Activated T-helper 17 cell treated with anti-CD3 and anti-CD28 coated beads, Interleukin-2, amount 50 U/mL, for 72 hours (primary cell): ENCODE data around the gene PLAAT2. TPM values are rescaled to one million over a fixed set of nuclear protein-coding genes. Genes with fewer than 3 reads are reported as not detected.
"Not testable (repeated sequence)": the region's sequence is repeated elsewhere in the genome, so short reads cannot be mapped to it uniquely, and the experiment has no call there.

Experiments used
- ATAC-seq: fragments of 150-1000 bp; cut with Tn5 transposase; replicated peaks from 2 replicates; pipeline ENCODE4 v1.10.0; 2021; ENCODE audit warnings: mild to moderate bottlenecking, moderate library complexity
- H3K27ac Mint-ChIP-seq: one replicate; pipeline ENCODE4 v1.8.0; 2022; ENCODE audit warnings: mixed read lengths
- H3K27me3 Mint-ChIP-seq: one replicate; pipeline ENCODE4 v1.8.0; 2022; ENCODE audit warnings: mixed read lengths
- H3K36me3 Mint-ChIP-seq: one replicate; pipeline ENCODE4 v1.8.0; 2022; ENCODE audit warnings: low read depth, mild to moderate bottlenecking, mixed read lengths
- H3K4me1 Mint-ChIP-seq: one replicate; pipeline ENCODE4 v1.8.0; 2022; ENCODE audit warnings: mixed read lengths
- H3K4me3 Mint-ChIP-seq: one replicate; pipeline ENCODE4 v1.8.0; 2022; ENCODE audit warnings: mild to moderate bottlenecking, mixed read lengths
- H3K9me3 Mint-ChIP-seq: one replicate; pipeline ENCODE4 v1.8.0; 2022; ENCODE audit warnings: mixed read lengths
- total RNA-seq, 2 donors: library from RNA; stranded (reverse); gene quantifications; one replicate each; pipeline ENCODE4 v1.2.3, GENCODE V29; 2022

Gene PLAAT2
- total RNA-seq, 2 donors from 2014 or later: not detected

DNA sequence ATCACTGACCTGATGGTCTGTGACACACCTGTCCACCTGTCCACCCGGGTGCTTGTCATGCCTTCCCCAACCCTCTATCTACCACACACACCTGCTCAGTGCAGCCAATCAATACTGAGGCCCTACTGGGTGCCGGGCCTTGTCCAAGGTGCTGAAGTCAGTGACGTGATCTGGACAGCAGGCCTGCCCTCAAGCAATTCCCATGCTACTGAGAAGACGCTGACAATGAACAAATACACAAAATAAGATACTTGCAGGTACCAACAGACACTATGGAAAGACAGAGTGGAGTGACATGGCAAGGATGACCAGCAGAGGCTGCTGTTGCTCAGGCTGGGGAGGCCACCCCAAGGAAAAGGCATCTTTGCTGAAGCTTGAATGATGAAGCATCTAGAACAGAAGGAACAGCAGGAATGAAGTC, 29.8 kb upstream of the PLAAT2 start:
- no peak for ATAC-seq
- H3K4me1 Mint-ChIP-seq: no peaks in the 10 kb centered on the region
- no peak overlapping the region for H3K27ac Mint-ChIP-seq
- no peaks in the 10 kb centered on the region for H3K36me3 Mint-ChIP-seq
- H3K4me3 Mint-ChIP-seq: no peak overlapping the region
- no peaks in the 10 kb centered on the region for H3K9me3 Mint-ChIP-seq
- no peaks in the 10 kb centered on the region for H3K27me3 Mint-ChIP-seq

DNA sequence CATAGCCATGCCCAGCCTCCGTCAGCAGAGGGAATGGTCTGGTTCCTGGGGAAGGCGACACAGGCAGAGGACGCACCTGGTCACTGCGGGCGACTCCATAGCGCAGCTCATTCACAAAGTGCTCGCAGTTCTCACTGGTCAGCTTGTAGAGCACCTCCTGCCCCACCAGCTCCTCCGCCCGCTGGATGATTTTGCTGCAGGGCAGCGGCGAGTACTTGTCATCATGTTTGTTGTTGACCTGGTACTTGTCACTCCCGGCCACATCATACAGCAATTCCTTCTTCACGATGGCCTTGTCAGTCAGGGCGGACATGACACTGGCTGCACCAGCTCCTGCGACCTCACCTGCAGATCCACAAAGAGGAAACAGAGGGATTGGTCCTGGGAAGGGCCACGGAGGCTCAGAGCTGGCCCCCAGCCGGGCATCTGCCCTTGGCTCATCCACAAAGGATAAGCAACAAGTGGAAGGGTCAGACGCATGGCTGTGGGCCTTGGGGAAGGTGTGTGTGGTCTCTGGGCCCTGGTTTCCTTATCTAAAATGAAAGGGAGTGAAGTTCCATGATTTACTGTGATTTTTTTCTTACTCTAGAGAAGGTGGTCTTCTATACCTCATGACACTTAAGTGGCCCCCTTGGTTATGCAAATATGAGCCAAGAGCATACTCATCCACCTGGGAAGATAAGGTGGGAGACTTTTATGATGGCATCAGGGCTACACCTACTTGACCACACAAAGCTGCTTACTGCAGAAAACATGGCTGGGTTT, 27.0 kb upstream of the PLAAT2 start:
- Mint-ChIP-seq H3K27me3 (no peaks in the 10 kb centered on the region), H3K27ac (no peak overlapping the region), H3K9me3 (no peaks in the 10 kb centered on the region), H3K4me3 (no peak overlapping the region), H3K36me3 (no peaks in the 10 kb centered on the region), H3K4me1 (no peaks in the 10 kb centered on the region)
- no peak for ATAC-seq

DNA sequence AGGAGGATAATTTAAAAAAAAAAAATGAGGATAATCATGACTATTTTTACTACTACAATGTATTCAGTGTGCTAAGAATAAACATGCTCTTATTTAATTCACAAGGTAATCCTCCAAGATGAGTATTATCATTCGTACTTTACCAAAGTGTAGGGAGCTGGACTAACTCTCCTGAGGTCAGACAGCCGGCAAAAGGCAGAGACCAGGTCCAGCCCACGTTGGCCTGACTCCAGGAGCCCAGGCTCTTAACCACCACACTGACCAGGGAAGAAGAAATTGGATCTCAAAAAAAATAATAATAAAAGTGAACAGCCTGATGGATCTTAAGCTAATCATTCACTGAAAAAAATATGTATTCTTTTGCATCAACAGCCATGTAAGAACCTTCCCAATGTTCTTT, 25.8 kb upstream of the PLAAT2 start:
- H3K4me3 Mint-ChIP-seq: no peak overlapping the region
- no peaks in the 10 kb centered on the region for H3K27me3 Mint-ChIP-seq
- H3K9me3 Mint-ChIP-seq: no peaks in the 10 kb centered on the region
- no peaks in the 10 kb centered on the region for H3K4me1 Mint-ChIP-seq
- H3K36me3 Mint-ChIP-seq: no peaks in the 10 kb centered on the region
- no peak overlapping the region for H3K27ac Mint-ChIP-seq
- no peak for ATAC-seq

DNA sequence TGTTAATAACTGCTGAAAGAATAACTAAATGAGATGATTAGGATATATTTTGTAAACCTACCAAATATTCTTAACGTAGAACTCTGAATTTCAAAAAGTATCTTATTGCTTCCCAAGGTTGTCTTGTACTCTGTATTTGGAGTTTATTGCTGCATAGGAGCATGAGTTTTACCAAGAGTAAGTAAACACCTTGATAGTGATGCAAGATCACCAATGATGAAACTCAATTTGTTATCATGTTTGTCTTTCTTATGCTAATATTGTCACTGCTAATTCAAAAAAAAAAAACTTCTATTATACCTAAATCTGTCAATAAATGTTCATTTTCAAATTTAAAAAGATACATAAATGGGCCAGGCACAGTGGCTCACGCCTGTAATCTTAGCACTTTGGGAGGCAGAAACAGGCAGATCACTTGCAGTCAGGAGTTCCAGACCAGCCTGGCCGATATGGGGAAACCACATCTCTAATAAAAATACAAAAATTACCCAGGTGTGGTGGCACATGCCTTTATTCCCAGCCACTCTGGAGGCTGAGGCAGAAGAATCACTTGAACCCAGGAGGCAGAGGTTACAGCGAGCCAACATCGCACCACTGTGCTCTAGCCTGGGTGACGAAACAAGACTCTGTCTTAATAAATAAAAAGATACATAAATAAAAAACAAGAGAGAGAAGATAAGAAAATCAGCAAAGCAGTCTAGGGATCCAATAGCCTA, 23.4 kb upstream of the PLAAT2 start:
- no peak for ATAC-seq
- Mint-ChIP-seq H3K27me3 (no peaks in the 10 kb centered on the region), H3K27ac (no peak overlapping the region), H3K9me3 (peaks cover 7% of the 10 kb centered on the region), H3K36me3 (no peaks in the 10 kb centered on the region), H3K4me1 (peaks cover 9% of the 10 kb centered on the region), H3K4me3 (no peak overlapping the region)

DNA sequence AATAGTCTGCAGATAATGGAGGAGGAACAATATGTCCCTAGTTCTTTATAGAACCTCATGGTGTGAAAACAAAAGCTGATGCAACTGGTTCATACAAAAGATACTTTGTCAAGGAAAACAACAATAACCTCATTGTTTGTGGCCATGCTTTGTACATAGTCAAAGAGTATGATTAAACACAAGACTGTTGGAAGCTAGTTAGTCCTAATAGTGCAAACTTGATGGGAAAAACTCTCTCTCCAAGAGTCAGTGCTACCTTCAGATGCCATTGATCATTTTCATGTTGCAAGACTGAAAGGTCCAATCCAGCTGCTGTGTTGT, 20.1 kb upstream of the PLAAT2 start:
- Mint-ChIP-seq H3K4me1 (peaks cover 9% of the 10 kb centered on the region), H3K27ac (no peak overlapping the region), H3K27me3 (no peaks in the 10 kb centered on the region), H3K4me3 (no peak overlapping the region), H3K36me3 (no peaks in the 10 kb centered on the region), H3K9me3 (peaks cover 16% of the 10 kb centered on the region)
- ATAC-seq: no peak

DNA sequence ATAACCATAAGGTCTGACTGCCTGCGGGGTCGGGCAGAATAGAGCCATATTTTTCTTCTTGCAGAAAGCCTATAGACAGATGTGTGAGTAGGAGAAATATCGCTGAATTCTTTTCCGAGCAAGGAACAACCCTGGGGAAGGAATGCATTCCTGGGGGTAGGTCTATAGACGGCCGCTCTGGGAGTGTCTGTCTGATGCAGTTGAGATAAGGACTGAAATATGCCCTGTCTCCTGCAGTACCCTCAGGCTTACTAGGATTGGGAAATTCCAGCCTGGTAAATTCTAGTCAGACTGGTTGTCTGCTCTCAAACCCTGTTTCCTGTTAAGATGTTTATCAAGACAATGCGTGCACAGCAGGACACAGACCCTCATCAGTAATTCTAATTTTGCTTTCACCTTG, 18.0 kb upstream of the PLAAT2 start:
- H3K36me3 Mint-ChIP-seq, H3K27ac Mint-ChIP-seq, ATAC-seq, H3K4me1 Mint-ChIP-seq, H3K4me3 Mint-ChIP-seq, H3K27me3 Mint-ChIP-seq: not testable (repeated sequence)
- peaks cover 16% of the 10 kb centered on the region for H3K9me3 Mint-ChIP-seq

DNA sequence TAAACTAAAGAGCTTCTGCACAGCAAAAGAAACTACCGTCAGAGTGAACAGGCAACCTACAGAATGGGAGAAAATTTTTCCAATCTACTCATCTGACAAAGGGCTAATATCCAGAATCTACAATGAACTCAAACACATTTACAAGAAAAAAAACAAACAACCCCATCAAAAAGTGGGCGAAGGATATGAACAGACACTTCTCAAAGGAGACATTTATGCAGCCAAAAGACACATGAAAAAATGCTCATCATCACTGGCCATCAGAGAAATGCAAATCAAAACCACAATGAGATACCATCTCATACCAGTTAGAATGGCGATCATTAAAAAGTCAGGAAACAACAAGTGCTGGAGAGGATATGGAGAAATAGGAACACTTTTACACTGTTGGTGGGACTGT, 15.7 kb upstream of the PLAAT2 start:
- not testable (repeated sequence) for H3K27ac Mint-ChIP-seq, H3K4me3 Mint-ChIP-seq, H3K36me3 Mint-ChIP-seq, H3K27me3 Mint-ChIP-seq, ATAC-seq
- H3K9me3 Mint-ChIP-seq: peaks cover 16% of the 10 kb centered on the region
- peaks cover 22% of the 10 kb centered on the region for H3K4me1 Mint-ChIP-seq

DNA sequence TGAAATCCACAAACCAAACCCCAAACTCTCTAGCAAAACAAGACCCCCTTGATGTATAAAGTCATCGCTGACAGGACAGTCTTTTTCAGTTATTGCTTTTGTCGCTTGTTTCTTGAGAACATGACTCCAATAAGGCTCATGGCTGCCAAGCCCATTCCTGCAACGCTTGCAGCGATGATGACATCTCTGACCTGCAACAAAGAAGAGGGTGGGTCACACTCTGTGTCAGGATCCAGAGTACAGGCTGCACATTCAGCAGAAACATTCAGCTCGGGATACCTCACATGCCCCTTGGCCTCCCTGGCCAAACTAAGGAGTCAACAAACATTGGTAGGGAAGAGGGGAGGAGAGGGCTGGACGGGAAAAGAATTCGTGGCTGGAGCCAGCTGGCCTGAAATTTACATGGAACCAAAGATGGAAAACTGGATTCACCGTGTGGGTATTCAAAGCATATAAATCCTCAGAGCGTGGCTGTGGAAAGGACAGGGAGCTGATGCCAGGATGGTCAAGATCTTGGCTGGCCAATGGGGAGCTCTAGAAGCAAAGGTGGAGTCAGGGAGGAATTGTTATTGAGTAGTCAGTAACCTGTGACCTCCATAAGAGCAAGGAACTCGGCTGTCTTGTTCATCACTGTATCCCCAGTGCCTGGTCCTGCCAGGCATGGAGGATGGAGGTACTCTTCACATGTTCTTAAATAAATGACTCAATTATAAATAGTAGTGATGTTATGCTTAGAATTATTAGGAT, 11.8 kb upstream of the PLAAT2 start:
- Mint-ChIP-seq H3K9me3 (no peaks in the 10 kb centered on the region), H3K4me1 (peaks cover 14% of the 10 kb centered on the region), H3K4me3 (peak overlapping the region; percentile 71), H3K27ac (peak overlapping the region; percentile 93), H3K27me3 (no peaks in the 10 kb centered on the region), H3K36me3 (no peaks in the 10 kb centered on the region)
- no peak for ATAC-seq

DNA sequence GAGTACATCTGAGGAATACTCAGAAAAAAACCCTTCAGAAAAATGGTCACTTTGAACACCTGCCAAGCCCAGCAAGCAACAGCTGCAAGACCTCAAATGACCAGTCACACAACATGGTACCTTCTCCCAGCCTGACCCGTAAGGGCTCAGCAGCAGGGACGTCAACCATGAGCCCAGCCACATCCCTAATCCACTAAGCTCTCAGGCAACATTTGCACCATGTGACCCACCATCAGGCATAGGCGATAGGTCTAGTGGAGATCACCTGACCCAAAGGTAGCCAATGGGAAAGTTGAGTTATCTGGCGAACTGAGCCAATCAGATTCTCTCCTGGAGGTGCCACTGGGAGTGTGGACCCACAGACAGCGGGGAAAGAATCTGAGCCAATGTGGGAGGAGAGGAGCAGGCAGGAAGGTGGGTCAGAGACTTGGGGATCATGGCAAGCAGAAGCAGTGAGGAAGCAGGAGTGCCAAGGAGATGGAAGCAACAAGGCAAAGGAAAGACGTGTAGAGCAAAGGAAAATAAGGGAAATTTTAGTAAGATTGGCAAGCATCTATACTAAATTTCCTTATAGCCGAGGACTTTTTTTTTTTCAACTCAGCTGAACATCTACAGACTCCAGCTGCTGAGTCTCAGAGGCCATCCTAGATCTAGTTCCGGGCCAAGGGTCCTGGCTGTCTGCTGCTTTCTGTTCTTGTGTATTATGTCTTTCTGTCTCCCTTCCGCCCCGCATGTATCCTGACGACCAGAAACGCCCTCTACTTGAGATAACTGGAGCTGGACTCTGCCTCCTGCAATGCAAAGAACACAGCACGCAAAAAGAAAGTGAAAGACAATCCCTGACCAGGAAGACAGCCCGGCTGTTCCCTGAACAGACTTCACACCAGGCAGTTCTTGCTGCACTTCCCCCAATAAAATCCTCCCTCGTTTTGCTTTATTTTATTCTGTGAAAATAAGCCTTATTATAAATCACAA, 11.0 kb upstream of the PLAAT2 start:
- Mint-ChIP-seq H3K9me3 (no peaks in the 10 kb centered on the region), H3K36me3 (no peaks in the 10 kb centered on the region), H3K4me3 (peak overlapping the region; percentile 71), H3K27me3 (no peaks in the 10 kb centered on the region), H3K27ac (peak overlapping the region; percentile 93), H3K4me1 (peaks cover 14% of the 10 kb centered on the region)
- peak; percentile 83 for ATAC-seq

DNA sequence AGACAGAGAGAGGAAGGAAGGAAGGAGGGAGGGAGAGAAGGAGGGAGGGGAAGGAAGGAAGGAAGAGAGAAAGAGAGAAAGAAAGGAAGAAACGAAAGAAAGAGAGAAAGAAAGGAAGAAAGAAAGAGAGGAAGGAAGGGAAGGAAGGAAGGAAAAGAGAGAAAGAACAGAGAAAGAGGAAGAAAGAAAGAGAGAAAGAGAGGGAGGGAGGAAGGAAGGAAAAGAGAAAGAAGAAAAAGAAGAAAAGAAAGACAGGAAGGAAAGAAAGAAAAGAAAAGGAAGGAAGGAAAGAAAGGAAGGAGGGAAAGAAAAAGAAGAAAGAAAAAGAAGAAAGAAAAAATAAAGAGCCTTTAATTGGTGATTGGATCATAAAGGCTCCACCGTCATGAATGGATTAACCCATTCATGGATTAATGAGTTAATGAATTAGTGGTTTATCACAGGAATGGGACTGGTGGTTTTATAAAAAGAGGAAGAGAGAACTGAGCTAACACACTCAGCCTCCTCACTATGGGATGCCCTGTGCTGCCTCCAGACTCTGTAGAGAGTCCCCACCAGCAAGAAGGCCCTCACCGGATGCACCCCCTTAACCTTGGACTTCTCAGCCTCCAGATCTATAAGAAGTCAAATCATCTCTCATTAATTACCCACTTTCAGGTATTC, 9.0 kb upstream of the PLAAT2 start:
- peak overlapping the region; percentile 61 for H3K27ac Mint-ChIP-seq
- peaks cover 14% of the 10 kb centered on the region for H3K4me1 Mint-ChIP-seq
- no peaks in the 10 kb centered on the region for H3K9me3 Mint-ChIP-seq
- no peak for ATAC-seq
- H3K4me3 Mint-ChIP-seq: no peak overlapping the region
- H3K36me3 Mint-ChIP-seq: no peaks in the 10 kb centered on the region
- H3K27me3 Mint-ChIP-seq: no peaks in the 10 kb centered on the region

DNA sequence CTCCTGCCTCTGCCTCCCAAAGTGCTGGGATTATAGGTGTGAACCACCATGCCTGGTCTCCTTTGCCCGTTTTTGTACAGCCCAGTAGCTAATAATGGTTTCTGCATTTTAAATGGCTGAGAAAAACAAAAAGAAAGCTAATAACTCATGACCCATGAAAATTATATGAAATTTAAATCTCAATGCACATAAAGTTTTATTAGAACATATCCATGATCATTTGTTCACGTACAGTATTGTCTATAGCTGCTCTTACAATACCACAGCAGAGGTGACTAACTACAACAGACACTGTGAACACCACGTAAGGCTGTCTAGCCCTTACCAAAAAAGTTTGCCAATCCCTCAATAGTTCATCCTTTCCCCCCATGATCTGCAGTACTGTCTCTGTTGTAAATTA, 6.4 kb upstream of the PLAAT2 start:
- no peak overlapping the region for H3K4me3 Mint-ChIP-seq
- peaks cover 18% of the 10 kb centered on the region for H3K4me1 Mint-ChIP-seq
- ATAC-seq: no peak
- H3K27me3 Mint-ChIP-seq: no peaks in the 10 kb centered on the region
- no peak overlapping the region for H3K27ac Mint-ChIP-seq
- H3K9me3 Mint-ChIP-seq: no peaks in the 10 kb centered on the region
- H3K36me3 Mint-ChIP-seq: no peaks in the 10 kb centered on the region

DNA sequence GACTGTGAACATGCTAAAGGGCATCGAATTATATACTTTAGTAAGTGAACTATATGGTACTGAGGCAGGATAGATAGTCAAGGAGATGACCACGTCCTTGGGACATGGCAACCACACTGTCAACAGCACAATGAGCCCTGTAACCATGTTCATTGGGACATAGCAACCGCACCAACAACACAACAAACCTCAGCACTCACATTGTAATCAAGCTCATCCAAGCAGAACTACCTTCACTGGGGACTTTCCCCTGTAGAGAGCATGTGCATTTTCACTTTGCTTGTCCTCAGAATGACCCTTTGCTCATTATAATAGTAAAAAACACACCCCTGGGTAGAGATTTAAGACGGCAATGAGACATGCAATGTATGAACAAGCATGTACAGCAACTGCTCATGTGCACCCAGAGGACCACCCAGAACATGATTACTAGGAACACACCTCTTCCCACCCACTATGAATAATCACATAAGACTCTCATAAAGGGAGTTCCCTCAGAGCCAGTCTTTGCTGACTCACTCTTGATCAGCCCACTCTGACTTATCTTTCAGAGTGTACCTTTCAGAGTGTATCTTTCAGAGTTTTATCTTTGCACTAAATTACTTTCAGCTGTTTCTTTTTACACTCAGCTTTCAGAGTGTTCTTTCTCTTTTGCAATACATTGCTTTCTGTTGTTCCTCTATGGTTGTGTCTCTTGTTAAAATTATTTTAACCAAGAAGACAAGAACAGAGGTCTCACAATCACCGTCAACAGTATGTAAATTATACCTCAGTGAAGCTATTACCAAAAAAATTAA, 4.1 kb upstream of the PLAAT2 start:
- peak overlapping the region; percentile 66 for H3K4me3 Mint-ChIP-seq
- H3K36me3 Mint-ChIP-seq: no peaks in the 10 kb centered on the region
- no peaks in the 10 kb centered on the region for H3K9me3 Mint-ChIP-seq
- no peaks in the 10 kb centered on the region for H3K27me3 Mint-ChIP-seq
- ATAC-seq: peak; percentile 86
- peaks cover 20% of the 10 kb centered on the region for H3K4me1 Mint-ChIP-seq
- H3K27ac Mint-ChIP-seq: peak overlapping the region; percentile 96

DNA sequence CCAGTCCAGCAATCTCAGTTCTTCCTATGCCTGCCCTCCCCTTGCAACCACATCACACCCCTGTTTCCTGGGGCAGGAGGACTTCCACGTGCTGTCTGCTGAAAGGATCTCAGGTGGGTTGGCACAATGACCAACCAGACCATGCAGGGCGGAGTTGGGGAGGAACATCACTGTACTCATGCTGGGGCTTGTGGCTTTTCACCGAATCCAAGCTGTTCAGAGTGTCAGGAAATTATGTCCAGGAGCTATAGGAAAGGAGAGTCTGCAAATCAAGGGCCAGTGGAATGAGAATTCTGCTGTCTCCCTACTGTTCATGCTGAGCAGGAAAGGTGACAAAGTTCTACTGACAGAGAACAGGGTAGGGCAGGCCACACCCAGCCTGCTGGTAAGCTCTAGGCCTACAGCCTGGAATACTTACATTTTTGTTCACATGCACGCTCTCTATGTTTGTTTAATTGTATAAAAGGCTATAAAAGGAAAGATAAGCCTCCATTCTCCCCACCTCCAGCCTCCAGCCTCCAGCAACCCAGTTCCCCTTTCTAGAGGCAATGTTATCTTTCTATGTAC, 1.7 kb upstream of the PLAAT2 start:
- peak overlapping the region; percentile 49 for H3K27ac Mint-ChIP-seq
- no peaks in the 10 kb centered on the region for H3K36me3 Mint-ChIP-seq
- no peaks in the 10 kb centered on the region for H3K27me3 Mint-ChIP-seq
- no peaks in the 10 kb centered on the region for H3K9me3 Mint-ChIP-seq
- no peak for ATAC-seq
- H3K4me3 Mint-ChIP-seq: no peak overlapping the region
- H3K4me1 Mint-ChIP-seq: peaks cover 20% of the 10 kb centered on the region
